Activated CD4-positive, alpha-beta T cell treated with anti-CD3 and anti-CD28 coated beads, Interleukin-2, amount 50 U/mL, for 4 hours (primary cell): Measurements from ENCODE around the gene RAB37.

Source experiments
- DNase-seq, 2 experiments: peaks; one replicate each; pipeline ENCODE4 v3.0.0-alpha.2; 2020

RAB37 gene

DNA sequence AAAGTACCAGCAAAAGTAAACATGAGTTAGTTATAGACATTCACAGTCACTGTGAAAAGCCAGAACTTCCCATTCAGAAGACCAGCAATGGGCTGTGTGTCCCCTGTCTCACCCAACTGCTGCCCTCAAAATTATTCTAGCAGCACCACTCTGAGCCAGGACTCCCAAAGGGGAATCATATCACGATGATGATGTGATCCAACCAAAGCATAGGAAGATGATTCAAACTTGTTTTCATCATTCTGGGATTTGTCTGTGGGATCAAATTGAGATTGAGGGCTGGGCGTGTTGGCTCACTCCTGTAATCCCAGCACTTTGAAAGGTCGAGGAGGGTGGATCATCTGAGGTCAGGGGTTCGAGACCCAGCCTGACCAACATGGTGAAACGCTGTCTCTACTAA lies 45.5 kb downstream of the RAB37 start:
- no peak for DNase-seq

DNA sequence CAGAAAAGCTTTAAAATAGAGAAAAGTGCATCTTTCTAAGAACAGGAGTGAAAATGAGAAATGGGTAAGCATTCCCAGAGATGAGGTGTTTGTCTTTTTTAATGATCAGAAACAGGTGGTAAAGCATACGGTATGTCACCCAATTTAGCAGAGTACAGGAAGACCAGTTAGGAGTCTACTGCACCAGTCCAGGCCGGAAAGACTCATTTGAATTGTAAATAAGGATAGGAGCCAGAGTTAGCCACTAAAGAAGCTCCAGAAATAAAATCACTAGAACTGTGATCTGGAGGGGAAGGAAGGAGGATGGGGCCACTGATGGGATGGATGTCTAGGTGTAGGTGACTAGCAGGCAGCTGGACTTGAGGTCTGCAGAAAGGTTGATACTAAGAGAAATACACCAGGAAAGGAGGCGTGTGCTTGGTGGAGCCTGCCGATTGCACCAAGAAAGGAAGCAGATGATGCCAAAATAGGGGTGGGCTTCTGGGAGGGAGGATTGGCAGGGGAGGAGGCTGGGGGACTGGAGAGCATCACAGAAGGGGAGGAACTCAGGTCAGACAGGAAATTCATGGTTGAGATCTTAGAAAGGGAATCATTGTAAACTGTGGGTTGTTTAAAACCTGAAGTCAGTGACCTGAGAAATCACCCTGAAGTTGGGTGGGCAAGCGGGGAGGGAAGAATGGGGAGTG lies 47.2 kb downstream of the RAB37 start:
- DNase-seq = no peak

DNA sequence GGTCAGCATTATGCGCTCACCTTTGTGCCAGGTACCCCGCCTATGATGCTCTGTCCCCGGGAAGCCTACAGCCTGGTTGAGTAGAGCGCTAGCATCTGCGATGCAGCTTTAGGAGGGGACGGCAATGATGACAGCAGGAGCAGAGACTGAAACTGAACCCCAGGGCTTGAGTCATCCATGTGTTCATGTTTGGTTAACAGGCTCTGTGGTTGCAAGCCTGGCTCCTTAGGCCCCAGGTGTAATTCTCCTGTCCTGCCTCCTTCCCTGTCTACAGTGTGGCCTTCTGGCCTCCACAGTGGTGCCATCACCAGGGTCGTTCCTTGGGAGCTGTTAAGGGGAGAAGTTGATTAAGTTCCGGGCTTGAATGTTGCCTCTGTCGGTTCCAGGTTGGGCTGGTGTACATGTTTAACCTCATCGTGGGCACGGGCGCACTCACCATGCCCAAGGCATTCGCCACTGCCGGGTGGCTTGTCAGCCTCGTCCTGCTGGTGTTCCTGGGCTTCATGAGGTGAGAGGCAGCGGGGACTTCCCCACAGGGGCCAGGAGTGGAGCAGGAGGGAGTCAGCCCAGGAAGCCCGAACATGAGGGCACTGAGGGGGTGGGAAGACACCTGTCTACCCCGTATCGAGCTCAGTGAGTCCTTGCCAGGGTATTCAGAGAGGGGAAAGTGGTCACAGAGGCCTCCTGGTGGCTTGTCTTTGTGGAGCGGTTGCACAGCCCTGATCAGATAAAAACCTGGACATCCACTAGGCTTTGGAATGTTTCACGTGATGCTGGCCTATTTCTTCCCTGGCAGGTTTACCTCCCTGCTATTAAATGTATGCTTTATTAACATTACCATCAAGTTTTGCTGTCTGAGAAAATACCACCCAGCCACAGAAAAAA lies 48.3 kb downstream of the RAB37 start:
- no peak for DNase-seq

DNA sequence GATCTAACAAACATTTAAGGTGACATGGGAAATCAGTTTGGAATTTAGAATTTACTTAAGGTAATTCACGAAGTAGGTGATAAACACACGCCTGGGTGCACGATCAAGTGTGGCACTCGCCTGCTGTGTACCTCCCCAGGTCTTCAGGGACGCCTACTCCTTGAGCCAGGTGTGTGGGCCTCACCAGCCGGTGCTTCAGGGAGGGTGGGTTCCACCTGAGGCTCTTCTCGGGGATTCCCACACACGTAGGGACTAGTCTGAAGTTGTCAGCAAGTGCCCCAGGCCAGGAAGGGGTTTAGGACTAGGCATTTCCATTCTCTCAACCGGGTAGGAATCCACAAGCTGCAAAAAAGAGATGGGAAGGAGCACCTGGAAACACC lies 48.9 kb downstream of the RAB37 start:
- DNase-seq = no peak

DNA sequence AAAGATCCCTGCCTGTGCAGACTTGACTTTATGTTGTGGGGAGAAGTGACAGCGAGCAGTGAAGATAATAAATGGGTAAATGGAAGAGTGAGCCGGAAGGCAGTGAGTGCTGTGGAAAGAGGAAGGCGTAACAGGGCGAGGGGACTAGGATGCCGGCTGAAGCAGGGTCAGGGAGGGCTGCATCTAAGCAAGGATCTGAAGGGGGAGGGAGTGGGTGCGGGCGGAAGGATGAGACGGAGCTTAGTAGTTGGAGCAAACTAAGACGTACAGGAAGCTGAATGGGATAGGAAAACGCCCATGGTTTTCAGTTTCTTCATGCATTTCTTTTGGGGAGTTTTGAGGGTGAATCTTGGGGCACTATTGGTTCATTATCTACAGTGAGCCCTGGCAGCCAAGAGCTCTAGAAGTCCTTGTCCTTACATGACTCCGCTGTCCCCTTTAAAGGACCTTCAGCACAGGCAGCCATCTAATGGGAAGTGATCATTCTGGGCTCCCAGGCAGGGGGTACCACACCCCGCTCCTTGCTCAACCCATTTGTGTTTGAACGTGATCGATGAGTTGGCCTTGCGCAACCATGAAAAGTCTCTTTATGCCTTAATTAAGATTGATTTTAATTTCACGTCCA lies 49.5 kb downstream of the RAB37 start:
- DNase-seq = no peak

DNA sequence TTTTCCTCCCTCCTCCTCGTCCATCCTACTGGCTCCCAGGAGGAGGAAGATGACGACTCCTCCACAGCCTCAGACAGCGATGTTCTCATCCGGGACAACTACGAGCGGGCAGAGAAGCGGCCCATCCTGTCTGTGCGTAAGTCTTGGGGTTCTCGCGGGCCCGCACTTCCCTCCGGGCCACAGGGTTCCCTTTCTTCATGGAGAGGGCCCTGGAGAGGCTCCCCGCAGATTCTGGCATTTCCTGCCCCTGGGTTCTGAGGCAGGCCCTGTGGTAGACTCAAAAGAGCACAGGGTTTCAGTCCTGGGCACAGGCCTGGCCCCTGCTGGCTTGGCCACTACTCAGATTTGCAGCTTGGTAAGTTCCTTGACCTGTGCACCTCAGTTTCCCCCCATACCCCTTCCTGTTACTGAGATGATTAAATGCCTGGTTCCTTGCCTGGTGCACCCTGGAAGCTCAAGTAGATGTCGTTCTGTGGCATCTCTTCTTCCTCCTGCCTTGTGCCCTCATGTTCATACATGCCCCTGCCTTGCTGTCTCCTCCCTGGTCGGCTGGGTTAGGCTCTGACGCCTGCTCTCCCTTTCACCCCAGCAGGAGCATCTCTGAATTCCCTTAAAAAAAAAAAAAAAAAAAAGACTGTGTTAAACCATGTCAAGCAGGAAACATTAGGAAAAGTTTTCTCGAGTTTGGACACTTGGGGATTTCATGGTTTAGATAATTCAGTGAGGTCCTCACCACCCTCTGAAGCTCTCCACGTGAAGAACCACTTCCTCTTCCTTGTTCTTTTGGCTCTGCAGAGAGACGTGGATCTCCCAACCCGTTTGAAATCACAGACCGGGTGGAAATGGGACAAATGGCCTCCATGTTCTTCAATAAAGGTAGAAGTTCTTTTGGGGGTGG lies 53.4 kb downstream of the RAB37 start:
- no peak for DNase-seq

DNA sequence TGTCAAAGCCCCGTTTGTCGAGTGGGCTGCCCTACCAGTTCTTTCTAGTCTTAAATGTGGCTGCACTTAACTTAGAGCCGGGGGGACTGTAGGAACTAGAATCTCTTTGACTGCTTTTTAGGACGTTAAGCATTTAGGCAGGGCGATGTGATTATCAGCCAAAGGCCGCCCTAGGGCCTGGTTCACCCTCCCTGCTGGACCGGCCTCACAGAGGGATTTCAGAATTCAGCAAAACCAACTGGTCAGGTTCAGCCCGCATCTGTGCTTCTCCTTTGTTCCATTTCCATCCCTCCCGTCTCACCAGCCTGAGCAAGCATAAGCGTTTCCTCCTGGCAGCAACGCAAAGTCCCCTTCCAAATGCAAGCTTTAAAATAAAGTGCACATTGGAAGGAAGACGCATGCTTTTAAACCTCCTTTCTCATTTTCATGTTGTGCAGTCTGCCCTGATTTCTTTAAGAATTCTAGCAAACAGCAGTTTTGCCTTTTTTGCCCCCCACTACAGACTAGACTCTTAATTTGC lies 55.6 kb downstream of the RAB37 start:
- no peak for DNase-seq

DNA sequence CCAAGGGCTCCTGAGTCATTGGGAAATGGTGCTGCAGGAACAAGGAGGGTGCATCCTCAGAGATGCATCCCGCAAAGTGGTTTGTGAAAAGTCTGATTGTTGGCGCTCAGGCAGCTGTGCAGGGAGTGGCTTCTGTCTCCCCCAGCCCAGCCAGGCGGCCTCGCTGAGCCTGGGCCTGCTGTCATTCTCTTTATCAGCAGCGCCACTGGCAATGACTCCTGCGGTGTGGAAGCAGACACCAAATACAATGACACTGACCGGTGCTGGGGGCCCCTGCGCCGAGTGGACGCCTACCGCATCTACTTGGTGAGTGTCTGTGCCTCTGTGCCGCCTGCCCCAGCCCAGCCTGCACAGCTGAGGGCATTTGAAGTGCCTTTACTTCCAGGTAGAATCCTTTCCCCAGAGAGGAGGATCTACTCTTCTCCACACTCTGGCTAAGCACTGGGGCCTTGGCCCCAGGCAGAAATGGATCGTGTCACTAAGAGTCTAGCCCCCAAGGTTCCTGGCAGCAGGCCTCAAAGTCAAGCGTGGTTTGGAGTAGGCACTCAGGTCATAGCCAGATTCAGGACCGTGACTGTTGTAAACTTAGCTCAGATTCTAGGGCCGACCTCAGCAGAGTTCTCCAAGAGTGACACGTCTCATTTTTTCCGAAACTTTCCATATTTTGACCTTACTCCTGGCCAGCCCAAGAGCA lies 58.4 kb downstream of the RAB37 start:
- DNase-seq = no peak

DNA sequence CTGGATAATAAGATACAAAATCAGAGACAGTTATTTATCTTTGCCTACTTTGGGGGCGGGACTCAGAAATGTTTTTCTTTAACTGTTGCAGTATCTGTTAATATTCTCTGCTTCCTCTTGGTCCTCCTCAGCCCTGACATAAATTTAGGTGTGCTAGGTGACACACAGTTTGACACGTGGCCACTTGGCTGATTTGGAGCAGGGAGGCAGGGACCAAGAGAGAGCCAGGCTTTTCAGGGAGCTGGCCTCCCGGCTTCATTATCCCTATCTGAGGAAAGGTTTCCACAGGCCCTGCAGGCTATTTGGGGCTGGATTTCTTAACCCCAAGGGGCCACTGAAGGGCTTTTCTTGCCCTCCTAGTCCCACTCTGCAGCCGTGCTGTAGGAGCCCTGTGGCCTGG lies 59.2 kb downstream of the RAB37 start:
- no peak for DNase-seq

DNA sequence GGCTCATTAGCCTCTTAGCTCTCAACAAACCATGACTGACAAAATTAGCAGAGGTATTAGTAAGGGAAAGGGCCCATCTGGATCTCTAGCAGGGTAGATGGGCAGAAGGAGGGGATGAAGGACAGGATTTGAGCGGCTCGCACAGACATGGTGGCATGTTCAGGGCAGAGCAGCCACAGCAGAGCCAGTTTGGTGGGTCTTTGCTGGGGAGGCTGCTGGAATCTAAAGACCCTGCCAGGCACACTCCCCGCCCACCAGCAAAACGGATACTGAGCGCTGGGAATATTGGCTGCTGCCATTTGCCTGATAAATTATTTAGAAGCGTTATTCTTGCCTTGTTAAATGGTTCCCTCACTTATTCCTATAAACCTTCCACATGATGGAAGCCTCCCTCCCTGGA lies 59.8 kb downstream of the RAB37 start:
- no peak for DNase-seq
